ENCODE results near the gene UBE2D2. TPM values are rescaled to one million over a fixed set of nuclear protein-coding genes. Genes with fewer than 3 reads are reported as not detected.

The UBE2D2 gene
- total and polyA plus RNA-seq, 2 of the 13 experiments (the other 11 are each of a cell fraction or from before 2014, with no cell fraction given): 79.1 to 109 TPM

GRCh38 chr5:139669662-139670368 lies 108.7 kb downstream of the UBE2D2 start (continued):
- TF ChIP-seq UBTF (CRISPR knock-in tag; IDR thresholded peaks at IDR 0.05) (peak; percentile 63), ATF2 (CRISPR knock-in tag; IDR thresholded peaks at IDR 0.05) (no peak), ZBTB7B (CRISPR knock-in tag; IDR thresholded peaks at IDR 0.05) (peak; percentile 85), ZNF772 (CRISPR knock-in tag; IDR thresholded peaks at IDR 0.05) (peak; percentile 71; the same call in 1 of the 2 replicates), TOE1 (CRISPR knock-in tag; IDR thresholded peaks at IDR 0.05) (no peak), ATF3 (CRISPR knock-in tag; IDR thresholded peaks at IDR 0.05) (no peak), ETV5 (CRISPR knock-in tag; IDR thresholded peaks at IDR 0.05; ENCODE audit: borderline replicate concordance) (peak; percentile 67; the same call in 1 of the 2 replicates), ATM (IDR thresholded peaks at IDR 0.05; ENCODE audit: borderline replicate concordance) (no peak), ZNF142 (CRISPR knock-in tag; IDR thresholded peaks at IDR 0.05) (peak; percentile 73; the same call in 1 of the 2 replicates)
- TF ChIP-seq, protein P1, sequence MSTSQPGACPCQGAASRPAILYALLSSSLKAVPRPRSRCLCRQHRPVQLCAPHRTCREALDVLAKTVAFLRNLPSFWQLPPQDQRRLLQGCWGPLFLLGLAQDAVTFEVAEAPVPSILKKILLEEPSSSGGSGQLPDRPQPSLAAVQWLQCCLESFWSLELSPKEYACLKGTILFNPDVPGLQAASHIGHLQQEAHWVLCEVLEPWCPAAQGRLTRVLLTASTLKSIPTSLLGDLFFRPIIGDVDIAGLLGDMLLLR (CRISPR knock-in tag; IDR thresholded peaks at IDR 0.05): 0 out of 2 replicates have a peak, but pooled peaks have one; percentile 47
- TF ChIP-seq, protein P2, sequence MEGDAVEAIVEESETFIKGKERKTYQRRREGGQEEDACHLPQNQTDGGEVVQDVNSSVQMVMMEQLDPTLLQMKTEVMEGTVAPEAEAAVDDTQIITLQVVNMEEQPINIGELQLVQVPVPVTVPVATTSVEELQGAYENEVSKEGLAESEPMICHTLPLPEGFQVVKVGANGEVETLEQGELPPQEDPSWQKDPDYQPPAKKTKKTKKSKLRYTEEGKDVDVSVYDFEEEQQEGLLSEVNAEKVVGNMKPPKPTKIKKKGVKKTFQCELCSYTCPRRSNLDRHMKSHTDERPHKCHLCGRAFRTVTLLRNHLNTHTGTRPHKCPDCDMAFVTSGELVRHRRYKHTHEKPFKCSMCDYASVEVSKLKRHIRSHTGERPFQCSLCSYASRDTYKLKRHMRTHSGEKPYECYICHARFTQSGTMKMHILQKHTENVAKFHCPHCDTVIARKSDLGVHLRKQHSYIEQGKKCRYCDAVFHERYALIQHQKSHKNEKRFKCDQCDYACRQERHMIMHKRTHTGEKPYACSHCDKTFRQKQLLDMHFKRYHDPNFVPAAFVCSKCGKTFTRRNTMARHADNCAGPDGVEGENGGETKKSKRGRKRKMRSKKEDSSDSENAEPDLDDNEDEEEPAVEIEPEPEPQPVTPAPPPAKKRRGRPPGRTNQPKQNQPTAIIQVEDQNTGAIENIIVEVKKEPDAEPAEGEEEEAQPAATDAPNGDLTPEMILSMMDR (CRISPR knock-in tag; IDR thresholded peaks at IDR 0.05): peak; percentile 28
- TF ChIP-seq, protein P3, sequence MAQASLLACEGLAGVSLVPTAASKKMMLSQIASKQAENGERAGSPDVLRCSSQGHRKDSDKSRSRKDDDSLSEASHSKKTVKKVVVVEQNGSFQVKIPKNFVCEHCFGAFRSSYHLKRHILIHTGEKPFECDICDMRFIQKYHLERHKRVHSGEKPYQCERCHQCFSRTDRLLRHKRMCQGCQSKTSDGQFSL (CRISPR knock-in tag; IDR thresholded peaks at IDR 0.05): peak; percentile 95
